Bronchial epithelial cell (primary cell): Measurements from ENCODE around the gene SUPT4H1. TPM values are rescaled to one million over a fixed set of nuclear protein-coding genes. Genes with fewer than 3 reads are reported as not detected.
A peak's percentile ranks its signal among the peaks of the same experiment; 100 is the strongest.
"Not testable (repeated sequence)": the region's sequence is repeated elsewhere in the genome, so short reads cannot be mapped to it uniquely, and the experiment has no call there.

Experiments
- DNase-seq: peaks from one replicate; pipeline ENCODE4 v3.0.0-alpha.2; 2010; ENCODE audit warnings: low read depth
- FAIRE-seq: peaks from 2 replicates; lab custom pipeline; 2011; peaks lifted over from hg19 to GRCh38; lab: Jason Lieb, UNC
- H3K27me3 ChIP-seq: 2 replicates; pipeline ENCODE4 v1.5.1; 2011; ENCODE audit warnings: low read length; ENCODE audit not compliant: control insufficient read depth, insufficient read depth
- H3K36me3 ChIP-seq: 2 replicates; pipeline ENCODE4 v1.5.1; 2011; ENCODE audit warnings: low read length; ENCODE audit not compliant: control insufficient read depth, insufficient read depth
- H3K4me3 ChIP-seq: 2 replicates; pipeline ENCODE4 v1.5.1; 2011; ENCODE audit warnings: mild to moderate bottlenecking, low read depth, low read length, control low read depth
- total RNA-seq: library from RNA; depleted of rRNA; stranded (reverse); fragments of >200 nt; gene quantifications from 2 replicates; pipeline ENCODE4 v1.2.1, GENCODE V29; 2014
- TF ChIP-seq, protein P1 (sequence below): IDR thresholded peaks from 2 replicates; pipeline ENCODE4 v1.5.1; 2011; ENCODE audit warnings: mild to moderate bottlenecking, moderate library complexity, low read length, control low read depth, inconsistent platforms; ENCODE audit not compliant: insufficient read depth, severe bottlenecking

Gene SUPT4H1
- total RNA-seq: 43.1 and 52.1 TPM in 2 replicates

DNA sequence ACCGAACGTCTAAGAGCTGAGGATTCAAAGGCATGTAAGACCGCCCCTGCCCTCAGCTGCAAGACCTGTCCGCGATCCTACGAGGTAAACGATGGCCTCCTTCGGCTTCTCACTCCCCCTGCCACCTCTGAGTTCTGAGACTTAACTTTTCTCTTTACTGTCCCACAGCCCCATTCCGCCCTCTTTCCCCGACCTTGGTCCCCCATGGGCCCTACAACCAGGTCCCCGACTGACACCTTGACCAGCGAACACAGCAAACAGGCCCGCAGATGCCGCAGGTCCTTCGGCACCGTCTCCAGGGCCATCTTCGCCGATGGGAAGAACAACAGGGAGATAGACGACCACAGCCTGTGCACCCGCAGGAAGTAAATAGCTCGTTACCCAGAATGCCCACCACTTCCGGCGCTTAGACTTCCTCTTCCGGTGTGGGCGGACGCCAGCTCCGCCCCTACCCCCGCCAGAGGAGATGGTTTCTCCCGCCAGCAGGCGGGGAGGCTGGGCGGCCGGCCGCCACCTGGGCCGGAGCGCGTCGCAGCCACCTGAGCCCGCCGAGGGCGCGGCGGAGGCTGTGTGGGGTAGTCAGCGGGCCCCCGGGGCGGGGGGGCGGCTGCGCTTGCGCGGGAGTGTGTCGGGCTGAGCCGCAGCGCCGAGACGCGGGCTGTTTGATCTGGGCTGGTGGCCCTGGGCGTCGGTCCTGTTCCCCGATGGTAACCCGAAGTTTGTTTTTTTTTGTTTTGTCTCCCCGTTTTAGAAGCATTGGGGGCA, at the start of gene SUPT4H1:
SUPT4H1 (minus strand) TSS at position 371 of the 765 bp plus-strand sequence; CDS start at position 305, 66 bp downstream.
- Histone ChIP-seq H3K36me3 (peaks cover 17% of the 10 kb centered on the region), H3K27me3 (no peaks in the 10 kb centered on the region), H3K4me3 (peak within 1 kb of the TSS; percentile 84)
- TF ChIP-seq, protein P1, sequence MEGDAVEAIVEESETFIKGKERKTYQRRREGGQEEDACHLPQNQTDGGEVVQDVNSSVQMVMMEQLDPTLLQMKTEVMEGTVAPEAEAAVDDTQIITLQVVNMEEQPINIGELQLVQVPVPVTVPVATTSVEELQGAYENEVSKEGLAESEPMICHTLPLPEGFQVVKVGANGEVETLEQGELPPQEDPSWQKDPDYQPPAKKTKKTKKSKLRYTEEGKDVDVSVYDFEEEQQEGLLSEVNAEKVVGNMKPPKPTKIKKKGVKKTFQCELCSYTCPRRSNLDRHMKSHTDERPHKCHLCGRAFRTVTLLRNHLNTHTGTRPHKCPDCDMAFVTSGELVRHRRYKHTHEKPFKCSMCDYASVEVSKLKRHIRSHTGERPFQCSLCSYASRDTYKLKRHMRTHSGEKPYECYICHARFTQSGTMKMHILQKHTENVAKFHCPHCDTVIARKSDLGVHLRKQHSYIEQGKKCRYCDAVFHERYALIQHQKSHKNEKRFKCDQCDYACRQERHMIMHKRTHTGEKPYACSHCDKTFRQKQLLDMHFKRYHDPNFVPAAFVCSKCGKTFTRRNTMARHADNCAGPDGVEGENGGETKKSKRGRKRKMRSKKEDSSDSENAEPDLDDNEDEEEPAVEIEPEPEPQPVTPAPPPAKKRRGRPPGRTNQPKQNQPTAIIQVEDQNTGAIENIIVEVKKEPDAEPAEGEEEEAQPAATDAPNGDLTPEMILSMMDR: no peak
- peak; percentile 86 for DNase-seq
- FAIRE-seq: no peak

DNA sequence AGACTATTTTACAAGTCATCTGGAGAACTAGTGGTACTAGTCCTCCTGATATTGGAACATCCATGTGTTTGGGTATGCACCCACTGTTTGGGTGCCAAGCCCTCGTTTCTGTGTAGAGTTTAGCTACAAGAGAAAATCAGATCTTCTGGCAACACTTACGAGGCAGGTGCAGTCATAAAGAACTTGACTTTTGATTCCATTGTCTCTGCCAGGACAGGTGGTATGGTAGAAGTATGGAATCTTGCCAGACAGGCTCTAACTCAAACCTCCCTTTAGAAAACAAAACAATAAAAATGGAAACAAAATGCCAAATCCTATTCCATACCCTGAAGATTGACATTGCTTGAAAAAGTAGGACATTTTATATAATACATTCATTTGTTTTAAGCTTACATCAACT, 49.3 kb upstream of the SUPT4H1 start:
- no peak for FAIRE-seq
- Histone ChIP-seq H3K27me3 (no peaks in the 10 kb centered on the region), H3K4me3 (no peak overlapping the region), H3K36me3 (peaks cover 1% of the 10 kb centered on the region)
- DNase-seq: no peak
- TF ChIP-seq, protein P1: no peak

DNA sequence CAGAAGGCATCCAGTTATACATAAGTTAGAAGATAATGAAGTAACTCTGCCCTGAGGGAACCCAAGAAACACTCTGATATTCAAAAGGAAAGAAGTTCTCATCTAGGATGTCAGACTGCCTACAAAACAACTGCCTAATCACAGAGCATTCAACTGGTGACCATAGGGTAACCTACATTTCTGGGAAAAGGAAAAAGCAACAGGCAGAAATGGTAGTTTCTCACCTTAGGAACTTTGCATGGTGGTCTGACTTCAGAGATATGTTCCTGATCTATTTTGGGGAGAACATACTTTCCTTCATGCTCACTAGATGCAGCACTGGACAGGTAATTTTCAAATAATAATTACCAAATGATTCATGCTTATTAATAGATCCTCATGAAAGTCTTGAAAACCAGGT, 48.8 kb upstream of the SUPT4H1 start:
- Histone ChIP-seq H3K4me3 (no peak overlapping the region), H3K27me3 (no peaks in the 10 kb centered on the region), H3K36me3 (peaks cover 1% of the 10 kb centered on the region)
- no peak for DNase-seq
- TF ChIP-seq, protein P1: no peak
- FAIRE-seq: no peak

DNA sequence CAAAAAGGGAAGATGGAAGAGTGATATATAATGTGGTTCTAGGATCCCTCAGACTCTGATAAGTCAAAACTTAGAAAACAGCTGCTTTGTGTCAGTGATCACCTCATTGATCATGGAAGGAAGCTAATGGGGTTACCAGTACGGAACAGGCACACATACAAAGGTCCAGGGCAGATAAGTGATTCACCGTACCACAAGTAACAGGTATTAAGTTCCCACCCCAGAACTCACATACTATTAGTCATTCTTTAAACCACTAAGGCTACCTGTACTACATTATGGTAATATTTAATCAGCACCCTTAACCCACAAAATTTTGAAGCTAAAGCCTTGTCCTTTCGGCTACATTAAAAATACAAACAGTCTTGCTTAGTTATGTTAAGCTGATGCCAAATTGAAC, 48.0 kb upstream of the SUPT4H1 start:
- Histone ChIP-seq H3K4me3 (no peak overlapping the region), H3K27me3 (no peaks in the 10 kb centered on the region), H3K36me3 (peaks cover 1% of the 10 kb centered on the region)
- TF ChIP-seq, protein P1: no peak
- DNase-seq: peak; percentile 85
- FAIRE-seq: no peak

DNA sequence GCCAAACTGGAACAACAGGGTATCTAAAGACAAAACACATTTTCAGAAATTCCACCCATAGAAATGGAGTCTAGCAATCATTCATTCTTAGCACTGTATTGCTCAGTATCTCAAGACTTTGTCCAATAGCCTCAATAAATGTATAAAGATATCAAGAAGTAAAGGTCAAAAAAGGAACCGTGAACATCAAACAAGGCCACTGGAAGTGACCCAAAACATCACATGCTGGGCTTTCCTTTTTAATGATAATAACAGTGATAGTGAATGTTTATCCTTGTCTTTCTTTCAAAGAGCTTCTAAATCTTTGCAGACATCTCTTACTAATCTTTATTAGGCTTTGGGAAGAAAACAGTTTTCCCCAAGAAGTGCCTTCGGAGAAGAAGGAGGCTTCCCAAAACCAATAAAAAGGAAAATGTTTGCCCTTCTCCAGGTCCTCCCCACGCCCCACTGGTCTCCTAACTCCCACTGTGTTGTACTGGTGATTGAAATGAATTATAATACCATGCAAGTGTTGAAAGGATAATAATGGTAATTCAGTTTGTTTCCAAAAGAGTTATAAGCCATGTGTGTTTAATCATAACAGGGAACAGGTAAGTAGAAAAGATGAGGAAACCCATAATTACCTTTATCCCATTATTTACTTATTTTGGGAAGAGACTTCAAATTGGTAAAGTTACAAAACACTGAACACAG, 46.7 kb upstream of the SUPT4H1 start:
- no peak for DNase-seq
- no peak for FAIRE-seq
- Histone ChIP-seq H3K4me3 (no peak overlapping the region), H3K27me3 (no peaks in the 10 kb centered on the region), H3K36me3 (peaks cover 1% of the 10 kb centered on the region)
- TF ChIP-seq, protein P1: no peak

DNA sequence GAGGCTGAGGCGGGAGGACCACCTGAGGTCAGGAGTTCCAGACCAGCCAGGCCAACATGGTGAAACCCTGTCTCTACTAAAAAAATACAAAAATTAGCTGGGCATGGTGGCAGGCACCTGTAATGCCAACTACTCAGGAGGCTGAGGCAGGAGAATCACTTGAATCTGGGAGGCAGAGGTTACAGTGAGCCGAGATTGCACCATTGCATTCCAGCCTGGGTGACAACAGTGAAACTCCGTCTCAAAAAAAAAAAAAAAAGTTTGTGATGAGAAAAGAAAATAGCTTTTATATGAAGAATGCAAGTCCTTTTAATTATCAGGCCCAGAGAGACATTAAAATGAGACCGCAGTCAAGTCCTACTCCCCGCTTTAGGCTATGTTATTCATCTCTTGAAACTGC, 45.4 kb upstream of the SUPT4H1 start:
- not testable (repeated sequence) for FAIRE-seq, DNase-seq, H3K4me3 ChIP-seq, H3K27me3 ChIP-seq, H3K36me3 ChIP-seq
